HG02885 (cell line): ENCODE results near the gene MROH9.

Experiments used
- ATAC-seq: cut with Tn5 transposase; IDR thresholded peaks from one replicate; pipeline ENCODE4 v1.9.1; 2021; ENCODE audit warnings: mild to moderate bottlenecking; ENCODE audit not compliant: unreplicated experiment, poor library complexity

Gene MROH9

GRCh38 chr1:170967042-170967910 is 31.9 kb downstream of the MROH9 start:
- peak; percentile 80 for ATAC-seq

DNA sequence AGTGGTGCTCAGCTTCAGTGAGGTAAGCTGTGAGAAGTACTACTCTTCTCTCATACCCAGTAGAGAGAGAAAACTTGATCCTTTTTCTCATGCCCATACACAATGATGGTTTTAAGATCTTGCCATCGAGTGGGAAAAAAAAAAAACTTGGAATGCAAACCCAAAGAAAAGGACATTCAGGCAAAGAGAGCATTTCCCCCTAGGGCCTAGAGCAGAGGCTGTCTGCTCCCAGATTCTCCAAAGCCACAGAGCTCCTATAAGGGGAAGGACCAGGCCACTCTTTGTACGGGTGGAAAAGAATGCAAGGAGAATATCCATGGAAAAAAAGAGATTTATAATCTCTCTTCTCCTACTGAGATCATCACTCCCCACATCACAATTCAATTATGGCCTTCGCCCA is 34.9 kb downstream of the MROH9 start:
- ATAC-seq: no peak

DNA sequence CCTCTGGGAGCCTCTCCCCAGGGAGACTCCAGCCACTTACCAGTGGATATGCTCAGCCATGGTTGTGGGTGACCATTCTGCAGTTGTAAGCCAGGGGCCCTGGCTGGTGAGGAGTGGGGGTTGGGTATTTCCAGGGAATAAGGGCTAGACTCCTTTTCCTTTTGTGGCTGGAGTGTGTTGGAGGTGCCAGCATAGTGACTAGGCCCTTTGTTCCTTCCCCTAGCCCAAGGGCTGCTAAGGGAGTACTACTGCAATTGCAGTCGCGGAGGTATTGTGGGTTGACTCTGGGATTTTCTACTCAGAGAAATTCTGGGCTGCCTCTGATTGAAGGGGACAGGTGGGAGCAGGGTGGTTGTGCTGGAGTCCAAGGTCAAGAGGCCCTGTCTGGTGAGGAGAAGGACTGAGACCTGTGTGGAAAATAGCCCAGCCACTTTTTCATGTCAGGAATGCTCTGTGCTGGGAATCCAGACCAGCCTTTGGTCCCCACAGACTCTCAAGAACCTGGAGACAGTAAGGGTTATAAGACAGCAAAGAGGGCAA is 43.1 kb downstream of the MROH9 start:
- ATAC-seq: no peak

GRCh38 chr1:170985406-170985805 is 50.1 kb downstream of the MROH9 start:
- no peak for ATAC-seq

GRCh38 chr1:170986901-170987300 is 51.6 kb downstream of the MROH9 start:
- ATAC-seq: no peak

- ATAC-seq: no peak
Observed at GRCh38 chr1:170987424-170987823, 52.1 kb downstream of the MROH9 start.

DNA sequence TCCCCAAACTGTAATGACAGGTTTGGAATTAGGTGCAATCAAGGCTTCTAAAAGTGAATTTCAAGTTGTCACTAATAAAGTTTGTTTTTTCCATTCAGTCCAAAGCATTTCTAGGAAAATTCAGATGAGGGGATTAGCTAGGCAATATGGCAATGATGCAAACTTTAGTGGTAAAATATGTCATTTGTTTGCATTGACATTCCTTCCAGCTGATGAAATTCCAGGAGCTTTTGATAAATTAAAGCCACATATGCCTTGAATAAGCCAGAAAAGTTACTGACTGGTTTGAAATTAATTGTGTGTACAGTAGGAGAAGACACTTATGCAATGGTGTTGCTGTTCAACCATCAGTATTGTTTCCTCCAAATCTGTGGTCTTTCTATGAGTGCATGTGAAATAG is 57.8 kb downstream of the MROH9 start:
- ATAC-seq: no peak

DNA sequence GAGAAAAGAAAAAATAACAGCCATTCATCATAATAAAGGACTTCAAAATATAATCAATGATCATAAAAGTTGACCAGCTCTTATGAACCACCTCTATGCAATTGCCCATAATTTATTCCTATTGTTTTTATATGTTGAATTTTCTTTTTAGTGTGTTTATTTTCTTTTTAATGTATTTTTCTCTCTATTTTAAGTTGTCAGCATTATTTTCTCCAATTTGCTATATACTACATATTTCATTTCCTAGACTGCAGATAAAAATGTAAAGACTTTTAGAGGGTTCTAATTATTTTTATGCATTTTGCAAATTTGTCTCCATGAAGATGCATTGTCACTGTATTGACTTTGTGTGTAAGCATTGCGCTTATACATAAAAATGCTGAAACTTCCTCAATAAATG is 58.4 kb downstream of the MROH9 start:
- no peak for ATAC-seq

DNA sequence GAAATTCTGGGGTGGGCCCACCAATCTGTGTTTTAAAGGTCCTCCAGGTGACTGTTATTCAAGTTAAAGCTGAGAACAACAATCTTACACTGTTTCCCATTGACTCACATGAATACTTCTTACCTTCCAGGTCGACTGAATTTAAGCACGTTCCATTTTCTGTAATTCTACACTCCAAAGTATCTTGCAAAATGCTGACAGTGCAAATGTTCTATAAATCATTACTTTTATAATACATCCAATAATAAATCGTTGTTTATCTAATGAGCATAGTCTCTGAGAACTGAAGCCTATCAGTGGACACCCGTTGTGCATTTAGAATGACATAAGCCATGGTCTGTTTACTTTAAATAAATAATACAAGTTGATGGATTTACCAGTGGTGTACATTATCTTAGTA is 79.5 kb downstream of the MROH9 start:
- ATAC-seq: no peak

DNA sequence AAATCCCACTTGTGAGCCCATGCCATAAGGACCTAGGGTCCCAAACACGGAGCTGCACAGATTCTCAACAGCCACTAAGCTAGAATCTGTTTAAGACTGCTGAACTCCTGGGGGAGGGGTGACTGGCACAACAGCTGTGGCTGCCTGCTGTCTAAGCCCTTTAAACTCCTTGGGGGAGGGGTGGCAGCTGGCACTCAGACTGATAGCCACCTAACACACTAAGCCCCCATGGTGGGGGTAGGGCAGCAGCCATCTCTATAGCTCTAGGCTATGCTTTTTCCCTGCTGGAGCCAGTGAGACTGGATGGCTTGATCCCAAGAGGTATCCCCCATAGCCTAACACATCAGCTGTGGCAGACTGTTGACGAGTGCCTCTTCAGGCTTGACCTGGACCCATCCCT is 82.1 kb downstream of the MROH9 start:
- no peak for ATAC-seq

DNA sequence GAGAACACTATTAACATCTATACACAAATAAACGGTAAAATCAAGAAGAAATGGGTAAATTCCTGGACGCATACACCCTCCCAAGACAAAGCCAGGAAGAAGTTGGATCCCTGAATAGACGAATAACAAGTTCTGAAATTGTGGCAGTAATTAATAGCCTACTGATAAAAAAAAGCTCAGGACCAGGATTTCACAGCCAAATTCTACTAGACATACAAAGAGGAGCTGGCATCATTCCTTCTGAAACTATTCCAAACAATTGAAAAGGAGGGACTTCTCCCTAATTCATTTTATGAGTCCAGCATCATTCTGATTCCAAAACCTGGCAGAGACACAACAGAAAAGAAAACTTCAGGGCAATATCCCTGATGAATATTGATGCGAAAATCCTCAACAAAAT is 84.6 kb downstream of the MROH9 start:
- ATAC-seq: no peak

- ATAC-seq: no peak
Observed at GRCh38 chr1:171032822-171033702, 97.7 kb downstream of the MROH9 start.

- ATAC-seq: no peak
Observed at GRCh38 chr1:171037626-171038025, 102.3 kb downstream of the MROH9 start.

GRCh38 chr1:171038284-171038683 is 103.0 kb downstream of the MROH9 start:
- no peak for ATAC-seq

GRCh38 chr1:171048014-171048413 is 112.7 kb downstream of the MROH9 start:
- no peak for ATAC-seq

- no peak for ATAC-seq
Observed at GRCh38 chr1:171052977-171053376, 117.6 kb downstream of the MROH9 start.

DNA sequence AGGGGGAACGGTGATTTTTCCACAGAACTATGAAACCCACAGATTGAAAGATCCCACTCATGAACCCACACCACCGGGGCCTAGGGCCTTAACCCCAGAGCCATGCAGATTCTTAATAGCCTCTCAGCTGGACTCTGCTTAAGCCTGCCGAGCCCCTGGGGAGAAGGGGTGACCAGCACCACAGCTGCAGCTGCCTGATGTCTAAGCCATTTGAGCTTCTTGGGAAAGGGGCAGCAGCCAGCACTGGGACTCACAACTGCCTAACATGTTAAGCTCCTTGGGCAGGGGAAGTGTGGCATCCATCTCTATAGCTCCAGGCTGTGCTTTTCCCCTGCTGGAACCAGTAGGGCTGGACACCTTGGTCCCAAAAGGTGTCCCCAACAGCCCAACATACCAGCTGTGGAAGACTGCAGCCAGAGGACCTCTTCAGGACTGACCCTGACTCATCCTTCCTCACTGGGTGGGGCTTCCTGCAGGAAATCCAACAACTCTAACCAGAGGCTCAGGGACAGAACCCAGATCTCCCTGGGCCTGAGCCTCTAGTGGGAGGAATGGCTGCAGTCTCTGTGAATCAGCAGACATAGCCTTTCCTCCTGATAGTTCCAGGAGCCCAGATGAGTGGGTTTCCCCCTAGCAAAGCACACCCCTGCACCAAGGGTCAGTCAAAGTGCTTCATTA is 120.8 kb downstream of the MROH9 start:
- ATAC-seq: no peak

GRCh38 chr1:171061425-171062143 is 126.2 kb downstream of the MROH9 start:
- ATAC-seq: no peak

DNA sequence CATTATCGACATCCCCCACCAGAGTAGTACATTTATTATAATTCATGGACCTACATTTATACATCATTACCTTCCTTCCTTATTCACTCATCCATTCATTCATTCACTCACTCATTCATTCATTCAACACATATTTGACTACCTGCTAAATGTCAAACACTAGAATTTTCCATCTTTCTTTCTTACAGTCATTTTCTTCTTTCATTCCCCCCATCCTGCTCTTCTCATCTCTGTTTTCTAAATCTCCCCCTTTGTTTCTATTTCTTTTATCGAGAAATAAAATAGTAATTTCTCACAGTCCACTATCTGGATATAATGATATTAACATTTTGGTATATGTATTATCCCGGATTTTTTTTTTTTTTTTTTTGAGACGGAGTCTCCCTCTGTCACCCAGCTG is 127.6 kb downstream of the MROH9 start:
- ATAC-seq: no peak

DNA sequence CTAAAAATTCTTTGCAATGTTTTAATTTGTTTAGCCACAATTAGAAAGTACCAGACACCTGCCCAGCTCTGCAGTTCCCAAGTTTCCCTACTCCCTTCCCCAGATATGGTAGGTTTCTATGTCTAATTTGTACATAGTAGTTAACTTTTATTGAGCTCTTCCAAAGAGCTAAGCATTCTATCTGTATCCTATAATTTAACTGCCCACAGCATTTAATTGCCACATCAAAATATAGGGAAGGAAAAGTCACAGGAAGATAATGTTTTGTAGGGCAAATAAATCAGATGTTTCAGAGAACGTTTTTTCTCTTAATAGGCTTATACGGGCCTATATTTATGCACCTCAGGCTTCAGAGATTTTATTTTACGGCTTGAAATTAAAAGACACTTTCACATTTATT is 139.7 kb downstream of the MROH9 start:
- no peak for ATAC-seq
